Measurements from ENCODE around the gene PIK3C2G.

- TF ChIP-seq CTCF (conservative IDR thresholded peaks at IDR 0.05; ENCODE audit: low read depth, low read length) (no peak), EZH2 (IDR thresholded peaks at IDR 0.05; ENCODE audit: borderline replicate concordance, low read depth, low read length, poor library complexity, severe bottlenecking) (no peak)
Measured at GRCh38 chr12:18340786-18341185, 79.5 kb downstream of the PIK3C2G start.

All from A673 (cell line).